Measurements from ENCODE around the gene WDR62.

The WDR62 gene

GRCh38 chr19:36082916-36083315 is 28.2 kb downstream of the WDR62 start:
- TF ChIP-seq GATA3 (IDR thresholded peaks at IDR 0.05; ENCODE audit: low read depth, low read length) (no peak), GATA2 (IDR thresholded peaks at IDR 0.05; ENCODE audit: low read depth, low read length) (no peak)

DNA sequence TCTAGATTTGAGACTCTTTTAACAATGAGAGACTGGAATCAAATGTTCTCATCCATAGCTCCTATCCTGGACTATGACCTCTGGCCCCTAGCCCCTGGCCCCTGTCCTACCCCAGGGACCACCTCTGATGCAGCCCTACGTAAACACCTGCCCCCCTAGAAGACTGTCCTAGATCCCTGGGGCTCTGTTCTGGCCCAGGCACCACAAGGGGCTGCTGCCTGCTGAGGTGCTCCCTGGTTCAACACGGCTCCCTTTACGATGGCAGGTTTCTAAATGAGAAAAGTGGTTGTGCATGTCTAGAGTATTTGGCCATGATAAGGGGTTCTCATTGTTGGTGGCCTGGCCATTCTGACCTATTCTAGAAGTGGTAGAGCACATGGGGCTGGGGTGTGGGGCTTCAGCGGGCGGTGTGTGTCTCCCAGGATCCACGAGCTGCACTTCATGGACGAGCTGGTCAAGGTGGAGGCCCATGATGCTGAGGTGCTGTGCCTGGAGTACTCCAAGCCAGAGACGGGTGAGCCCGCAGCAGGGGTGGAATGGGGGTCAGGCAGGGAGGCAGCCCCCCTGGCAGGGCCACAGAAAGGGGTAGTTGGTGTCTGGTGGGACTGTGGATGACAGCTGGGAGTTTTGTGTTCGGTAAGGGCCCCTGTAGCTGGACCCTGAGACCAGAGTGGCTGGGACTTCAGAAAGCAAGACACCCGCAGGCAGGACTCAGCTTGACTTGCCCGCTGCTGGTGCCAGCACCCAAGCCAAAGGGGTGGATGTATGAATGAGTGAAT is 29.7 kb downstream of the WDR62 start:
- no peak for TF ChIP-seq GATA3 (IDR thresholded peaks at IDR 0.05; ENCODE audit: low read depth, low read length)
- no peak for TF ChIP-seq GATA2 (IDR thresholded peaks at IDR 0.05; ENCODE audit: low read depth, low read length)

GRCh38 chr19:36086326-36086725 is 31.6 kb downstream of the WDR62 start:
- TF ChIP-seq GATA3 (IDR thresholded peaks at IDR 0.05; ENCODE audit: low read depth, low read length) (no peak), GATA2 (IDR thresholded peaks at IDR 0.05; ENCODE audit: low read depth, low read length) (no peak)

- TF ChIP-seq GATA2 (IDR thresholded peaks at IDR 0.05; ENCODE audit: low read depth, low read length) = no peak
Observed at GRCh38 chr19:36089847-36090246, 35.1 kb downstream of the WDR62 start.

- TF ChIP-seq GATA3 (IDR thresholded peaks at IDR 0.05; ENCODE audit: low read depth, low read length) = no peak
- no peak for TF ChIP-seq GATA2 (IDR thresholded peaks at IDR 0.05; ENCODE audit: low read depth, low read length)
Observed at GRCh38 chr19:36090910-36091695, 36.4 kb downstream of the WDR62 start.

DNA sequence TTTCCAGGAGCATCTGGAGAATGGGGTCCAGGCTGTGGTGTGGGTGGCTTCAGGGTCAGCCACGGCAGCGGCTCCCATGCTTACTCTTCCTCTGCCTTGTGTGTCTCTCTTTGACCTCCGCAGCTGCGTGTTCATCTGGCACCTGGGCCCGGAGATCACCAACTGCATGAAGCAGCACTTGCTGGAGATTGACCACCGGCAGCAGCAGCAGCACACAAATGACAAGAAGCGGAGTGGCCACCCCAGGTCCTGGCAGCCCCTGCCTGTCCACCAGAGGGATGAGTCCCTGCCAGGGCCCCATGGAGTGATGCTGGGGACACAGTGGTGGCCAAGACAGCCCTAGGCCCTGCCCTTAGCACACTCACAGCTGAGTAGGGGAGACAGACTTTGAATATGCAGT is 37.9 kb downstream of the WDR62 start:
- no peak for TF ChIP-seq GATA2 (IDR thresholded peaks at IDR 0.05; ENCODE audit: low read depth, low read length)
- no peak for TF ChIP-seq GATA3 (IDR thresholded peaks at IDR 0.05; ENCODE audit: low read depth, low read length)

DNA sequence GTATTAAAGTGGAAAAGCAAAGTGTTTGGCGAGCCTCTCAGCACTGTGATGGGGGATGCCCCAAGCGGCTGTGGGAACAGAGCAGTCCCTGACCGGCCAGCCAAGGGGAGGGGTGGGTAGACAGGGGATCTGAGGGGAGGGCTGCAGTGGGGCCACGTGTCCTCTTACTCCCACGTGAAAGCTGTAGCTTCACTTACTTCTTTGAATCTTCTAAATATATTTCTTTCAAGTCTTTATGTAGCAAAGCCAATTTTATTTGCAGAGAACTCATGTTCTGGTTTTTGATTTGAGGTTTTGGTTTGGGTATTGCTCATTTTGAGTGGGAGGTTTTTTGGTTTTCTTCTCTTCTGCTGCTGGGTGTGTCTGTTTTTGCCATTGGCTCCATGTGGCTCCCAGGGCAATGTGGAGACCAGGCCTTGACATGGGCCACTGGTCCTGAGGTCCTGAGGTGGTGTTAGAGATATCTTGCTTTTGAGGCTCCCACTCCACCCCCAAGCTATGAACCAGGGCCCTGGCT is 38.5 kb downstream of the WDR62 start:
- no peak for TF ChIP-seq GATA3 (IDR thresholded peaks at IDR 0.05; ENCODE audit: low read depth, low read length)
- TF ChIP-seq GATA2 (IDR thresholded peaks at IDR 0.05; ENCODE audit: low read depth, low read length) = no peak

- TF ChIP-seq GATA2 (IDR thresholded peaks at IDR 0.05; ENCODE audit: low read depth, low read length) (no peak), GATA3 (IDR thresholded peaks at IDR 0.05; ENCODE audit: low read depth, low read length) (no peak)
Observed at GRCh38 chr19:36093687-36094086, 39.0 kb downstream of the WDR62 start.

GRCh38 chr19:36097036-36097435 is 42.3 kb downstream of the WDR62 start:
- TF ChIP-seq GATA3 (IDR thresholded peaks at IDR 0.05; ENCODE audit: low read depth, low read length) (no peak), GATA2 (IDR thresholded peaks at IDR 0.05; ENCODE audit: low read depth, low read length) (no peak)

GRCh38 chr19:36099166-36099785 is 44.6 kb downstream of the WDR62 start:
- TF ChIP-seq GATA2 (IDR thresholded peaks at IDR 0.05; ENCODE audit: low read depth, low read length) (no peak), GATA3 (IDR thresholded peaks at IDR 0.05; ENCODE audit: low read depth, low read length) (no peak)

DNA sequence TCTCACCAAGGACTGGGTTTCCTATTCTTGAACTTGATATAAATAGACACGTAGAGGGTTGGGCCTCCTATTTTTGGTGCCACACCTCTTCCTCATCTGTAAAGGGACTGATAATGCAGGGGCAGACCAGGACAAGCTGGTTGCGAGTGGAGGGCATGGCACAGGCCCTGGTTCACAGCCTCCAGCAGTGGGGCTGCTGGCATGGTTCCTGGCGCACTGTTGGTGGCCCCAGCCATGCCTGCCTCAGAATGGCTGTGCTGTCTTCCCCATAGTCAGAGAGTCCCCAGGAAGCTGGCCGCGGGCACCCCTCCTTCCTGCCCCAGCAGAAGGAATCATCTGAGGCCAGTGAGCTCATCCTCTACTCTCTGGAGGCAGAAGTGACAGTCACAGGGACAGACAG is 45.8 kb downstream of the WDR62 start:
- no peak for TF ChIP-seq GATA2 (IDR thresholded peaks at IDR 0.05; ENCODE audit: low read depth, low read length)
- TF ChIP-seq GATA3 (IDR thresholded peaks at IDR 0.05; ENCODE audit: low read depth, low read length) = no peak

GRCh38 chr19:36101550-36102327 is 47.0 kb downstream of the WDR62 start:
- TF ChIP-seq GATA2 (IDR thresholded peaks at IDR 0.05; ENCODE audit: low read depth, low read length) (no peak), GATA3 (IDR thresholded peaks at IDR 0.05; ENCODE audit: low read depth, low read length) (no peak)

- TF ChIP-seq GATA2 (IDR thresholded peaks at IDR 0.05; ENCODE audit: low read depth, low read length) = no peak
- no peak for TF ChIP-seq GATA3 (IDR thresholded peaks at IDR 0.05; ENCODE audit: low read depth, low read length)
Observed at GRCh38 chr19:36103040-36103626, 48.4 kb downstream of the WDR62 start.
